Neural progenitor cell (in vitro differentiated cells): ENCODE measurements around the gene LRRC9.

Experiments
- EZH2 ChIP-seq: fragments of 200-600 bp; sonication (generic); IDR thresholded peaks from 2 replicates; pipeline ENCODE4 v1.6.1; 2017; ENCODE audit warnings: antibody characterized with exemption, mild to moderate bottlenecking, moderate library complexity
- EZH2phosphoT487 ChIP-seq: fragments of 200-600 bp; sonication (generic); IDR thresholded peaks from 2 replicates; pipeline ENCODE4 v1.6.1; 2017; ENCODE audit warnings: antibody characterized with exemption
- TF ChIP-seq, protein P1 (sequence below): fragments of 200-600 bp; sonication (generic); IDR thresholded peaks from 2 replicates; pipeline ENCODE4 v1.5.1; 2017; ENCODE audit warnings: antibody characterized with exemption, mild to moderate bottlenecking

DNA sequence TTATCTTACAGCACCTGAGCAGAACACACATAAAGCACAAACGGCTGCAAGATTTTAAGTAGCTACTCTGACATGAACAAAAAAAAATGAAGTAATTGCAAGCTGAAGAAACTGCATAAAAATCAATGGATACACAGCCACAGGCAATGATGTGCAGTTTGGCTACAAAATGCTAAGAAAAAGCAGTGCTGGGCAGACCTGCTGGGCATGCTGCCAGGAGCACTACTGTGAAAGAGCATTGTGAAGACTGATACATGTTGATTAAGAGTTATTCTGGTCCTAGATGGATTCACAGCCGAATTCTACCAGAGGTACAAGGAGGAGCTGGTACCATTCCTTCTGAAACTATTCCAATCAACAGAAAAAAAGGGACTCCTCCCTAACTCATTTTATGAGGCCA, 29.3 kb upstream of the LRRC9 start:
- TF ChIP-seq, protein P1, sequence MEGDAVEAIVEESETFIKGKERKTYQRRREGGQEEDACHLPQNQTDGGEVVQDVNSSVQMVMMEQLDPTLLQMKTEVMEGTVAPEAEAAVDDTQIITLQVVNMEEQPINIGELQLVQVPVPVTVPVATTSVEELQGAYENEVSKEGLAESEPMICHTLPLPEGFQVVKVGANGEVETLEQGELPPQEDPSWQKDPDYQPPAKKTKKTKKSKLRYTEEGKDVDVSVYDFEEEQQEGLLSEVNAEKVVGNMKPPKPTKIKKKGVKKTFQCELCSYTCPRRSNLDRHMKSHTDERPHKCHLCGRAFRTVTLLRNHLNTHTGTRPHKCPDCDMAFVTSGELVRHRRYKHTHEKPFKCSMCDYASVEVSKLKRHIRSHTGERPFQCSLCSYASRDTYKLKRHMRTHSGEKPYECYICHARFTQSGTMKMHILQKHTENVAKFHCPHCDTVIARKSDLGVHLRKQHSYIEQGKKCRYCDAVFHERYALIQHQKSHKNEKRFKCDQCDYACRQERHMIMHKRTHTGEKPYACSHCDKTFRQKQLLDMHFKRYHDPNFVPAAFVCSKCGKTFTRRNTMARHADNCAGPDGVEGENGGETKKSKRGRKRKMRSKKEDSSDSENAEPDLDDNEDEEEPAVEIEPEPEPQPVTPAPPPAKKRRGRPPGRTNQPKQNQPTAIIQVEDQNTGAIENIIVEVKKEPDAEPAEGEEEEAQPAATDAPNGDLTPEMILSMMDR: no peak
- TF ChIP-seq EZH2 (no peak), EZH2phosphoT487 (no peak)
